MM.1S (cell line): ENCODE data around the gene KIAA0930.

ENCODE experiments used
- EZH2 ChIP-seq: fragments of 300-600 bp; sonication (generic); optimal IDR thresholded peaks from 2 replicates; pipeline ENCODE3; 2017; ENCODE audit warnings: low read depth, mild to moderate bottlenecking, antibody characterized with exemption, low read length, mixed read lengths
- TF ChIP-seq, protein P1 (sequence below): fragments of 300-600 bp; sonication (generic); IDR thresholded peaks from 2 replicates; pipeline ENCODE4 v1.5.1; 2016; ENCODE audit warnings: antibody characterized with exemption, low read length, mixed read lengths

DNA sequence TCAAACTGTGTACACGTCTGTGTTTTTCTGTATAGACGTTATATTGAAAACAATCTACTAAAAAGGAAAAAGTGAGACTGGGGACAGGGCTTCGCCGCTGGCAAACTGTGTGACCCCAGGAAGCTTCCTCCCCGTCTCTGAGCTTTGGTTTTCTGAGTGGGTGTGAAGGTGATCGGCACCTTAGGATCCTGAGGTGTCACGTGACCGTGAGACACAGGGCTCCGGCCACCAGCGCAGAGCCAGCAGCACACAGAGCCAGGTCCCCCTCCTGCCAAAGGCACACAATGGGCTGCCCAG is 32.0 kb downstream of the KIAA0930 start:
- no peak for TF ChIP-seq EZH2
- TF ChIP-seq, protein P1, sequence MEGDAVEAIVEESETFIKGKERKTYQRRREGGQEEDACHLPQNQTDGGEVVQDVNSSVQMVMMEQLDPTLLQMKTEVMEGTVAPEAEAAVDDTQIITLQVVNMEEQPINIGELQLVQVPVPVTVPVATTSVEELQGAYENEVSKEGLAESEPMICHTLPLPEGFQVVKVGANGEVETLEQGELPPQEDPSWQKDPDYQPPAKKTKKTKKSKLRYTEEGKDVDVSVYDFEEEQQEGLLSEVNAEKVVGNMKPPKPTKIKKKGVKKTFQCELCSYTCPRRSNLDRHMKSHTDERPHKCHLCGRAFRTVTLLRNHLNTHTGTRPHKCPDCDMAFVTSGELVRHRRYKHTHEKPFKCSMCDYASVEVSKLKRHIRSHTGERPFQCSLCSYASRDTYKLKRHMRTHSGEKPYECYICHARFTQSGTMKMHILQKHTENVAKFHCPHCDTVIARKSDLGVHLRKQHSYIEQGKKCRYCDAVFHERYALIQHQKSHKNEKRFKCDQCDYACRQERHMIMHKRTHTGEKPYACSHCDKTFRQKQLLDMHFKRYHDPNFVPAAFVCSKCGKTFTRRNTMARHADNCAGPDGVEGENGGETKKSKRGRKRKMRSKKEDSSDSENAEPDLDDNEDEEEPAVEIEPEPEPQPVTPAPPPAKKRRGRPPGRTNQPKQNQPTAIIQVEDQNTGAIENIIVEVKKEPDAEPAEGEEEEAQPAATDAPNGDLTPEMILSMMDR, result no peak
